Mammary epithelial cell (primary cell): ENCODE results near the gene KIAA1614.
"Not testable (repeated sequence)": the region's sequence is repeated elsewhere in the genome, so short reads cannot be mapped to it uniquely, and the experiment has no call there.

ENCODE experiments used
- EZH2 ChIP-seq: IDR thresholded peaks from 2 replicates; pipeline ENCODE4 v1.6.1; 2012; ENCODE audit warnings: low read length, inconsistent platforms, borderline replicate concordance
- TF ChIP-seq, protein P1 (sequence below), 2 donors: IDR thresholded peaks in 1 of 2; conservative IDR thresholded peaks in 1 of 2; 2 replicates each; pipeline ENCODE4 v1.5.1; 2011 to 2012; ENCODE audit warnings: inconsistent platforms in 2 of 2, low read length in 2 of 2, mild to moderate bottlenecking in 2 of 2, control low read depth in 1 of 2, low read depth in 1 of 2; ENCODE audit not compliant: insufficient read depth in 1 of 2; ENCODE audit errors: extremely low read depth in 1 of 2

DNA sequence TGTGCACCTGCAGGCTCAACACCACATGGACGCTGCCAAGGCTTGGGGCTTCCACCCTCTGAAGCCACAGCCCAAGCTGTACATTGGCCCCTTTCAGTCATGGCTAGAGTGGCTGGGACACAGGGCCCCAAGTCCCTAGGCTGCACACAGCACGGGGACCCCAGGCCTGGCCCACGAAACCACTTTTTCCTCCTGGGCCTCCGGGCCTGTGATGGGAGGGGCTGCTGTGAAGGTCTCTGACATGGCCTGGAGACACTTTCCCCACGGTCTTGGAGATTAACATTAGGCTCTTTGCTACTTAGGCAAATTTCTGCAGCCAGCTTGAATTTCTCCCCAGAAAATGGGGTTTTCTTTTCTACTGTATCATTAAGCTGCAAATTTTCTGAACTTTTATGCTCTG lies 46.9 kb downstream of the KIAA1614 start:
- TF ChIP-seq, protein P1, sequence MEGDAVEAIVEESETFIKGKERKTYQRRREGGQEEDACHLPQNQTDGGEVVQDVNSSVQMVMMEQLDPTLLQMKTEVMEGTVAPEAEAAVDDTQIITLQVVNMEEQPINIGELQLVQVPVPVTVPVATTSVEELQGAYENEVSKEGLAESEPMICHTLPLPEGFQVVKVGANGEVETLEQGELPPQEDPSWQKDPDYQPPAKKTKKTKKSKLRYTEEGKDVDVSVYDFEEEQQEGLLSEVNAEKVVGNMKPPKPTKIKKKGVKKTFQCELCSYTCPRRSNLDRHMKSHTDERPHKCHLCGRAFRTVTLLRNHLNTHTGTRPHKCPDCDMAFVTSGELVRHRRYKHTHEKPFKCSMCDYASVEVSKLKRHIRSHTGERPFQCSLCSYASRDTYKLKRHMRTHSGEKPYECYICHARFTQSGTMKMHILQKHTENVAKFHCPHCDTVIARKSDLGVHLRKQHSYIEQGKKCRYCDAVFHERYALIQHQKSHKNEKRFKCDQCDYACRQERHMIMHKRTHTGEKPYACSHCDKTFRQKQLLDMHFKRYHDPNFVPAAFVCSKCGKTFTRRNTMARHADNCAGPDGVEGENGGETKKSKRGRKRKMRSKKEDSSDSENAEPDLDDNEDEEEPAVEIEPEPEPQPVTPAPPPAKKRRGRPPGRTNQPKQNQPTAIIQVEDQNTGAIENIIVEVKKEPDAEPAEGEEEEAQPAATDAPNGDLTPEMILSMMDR (conservative IDR thresholded peaks at IDR 0.05 in 1 of 2, IDR thresholded peaks at IDR 0.05 in 1 of 2; ENCODE audit: extremely low read depth in 1 of 2, insufficient read depth in 1 of 2, low read depth in 1 of 2, low read length in 2 of 2): not testable (repeated sequence)
- not testable (repeated sequence) for TF ChIP-seq EZH2
